Measurements from ENCODE around the gene RABAC1. TPM values are rescaled to one million over a fixed set of nuclear protein-coding genes. Genes with fewer than 3 reads are reported as not detected.
"Not testable (repeated sequence)": the region's sequence is repeated elsewhere in the genome, so short reads cannot be mapped to it uniquely, and the experiment has no call there.

The RABAC1 gene
- total and polyA plus RNA-seq, 2 of the 8 experiments (the other 6 are each of a cell fraction or from before 2014, with no cell fraction given): 124 to 439 TPM

- TF ChIP-seq CHD1 (IDR thresholded peaks at IDR 0.05; ENCODE audit: low read depth, low read length) (no peak), TAF1 (IDR thresholded peaks at IDR 0.05; ENCODE audit: low read depth, low read length) (0 out of 2 replicates have a peak, but pooled peaks have one; percentile 15), SUZ12 (IDR thresholded peaks at IDR 0.05; ENCODE audit: low read length) (0 out of 2 replicates have a peak, but pooled peaks have one; percentile 74), EZH2 (IDR thresholded peaks at IDR 0.05; ENCODE audit: low read depth, low read length, severe bottlenecking) (peak; percentile 63)
Observed at GRCh38 chr19:41939861-41940730, 19.0 kb downstream of the RABAC1 start (continued).

- not testable (repeated sequence) for H4K91ac ChIP-seq (replicated peaks; ENCODE audit: insufficient read length, low read length); H3K18ac ChIP-seq (ENCODE audit: extremely low read depth, low read length); H2BK5ac ChIP-seq (ENCODE audit: low read depth, low read length); H2BK12ac ChIP-seq (ENCODE audit: low read depth, low read length); H3K23ac ChIP-seq (ENCODE audit: insufficient read length); H2BK20ac ChIP-seq (ENCODE audit: low read length); H3K4me3 ChIP-seq (ENCODE audit: extremely low read depth in 1 of 4, insufficient read depth in 2 of 4, low read depth in 3 of 4, low read length in 4 of 4); H3K79me1 ChIP-seq (ENCODE audit: low read depth, low read length); H3K9me3 ChIP-seq (ENCODE audit: insufficient read depth in 2 of 2, low read depth in 1 of 2, low read length in 1 of 2); H2AFZ ChIP-seq (ENCODE audit: low read length); H3K79me2 ChIP-seq (ENCODE audit: control insufficient read depth in 1 of 2, insufficient read depth in 2 of 2, low read length in 2 of 2); H3K14ac ChIP-seq (ENCODE audit: insufficient read length); H3K9ac ChIP-seq (replicated peaks in 1 of 4; ENCODE audit: extremely low read depth in 1 of 4, low read depth in 3 of 4, low read length in 3 of 4); H3K4me1 ChIP-seq (replicated peaks in 1 of 4; ENCODE audit: control insufficient read depth in 3 of 4, insufficient read depth in 4 of 4, low read length in 3 of 4); H2BK15ac ChIP-seq (ENCODE audit: low read length); H4K5ac ChIP-seq (ENCODE audit: insufficient read length, low read depth, low read length); H3K27ac ChIP-seq (ENCODE audit: low read depth, low read length); H2BK120ac ChIP-seq (replicated peaks; ENCODE audit: low read depth, low read length); H3K23me2 ChIP-seq (ENCODE audit: low read depth, low read length); H3K56ac ChIP-seq (replicated peaks; ENCODE audit: insufficient read length, low read depth, low read length); FAIRE-seq; H2AK5ac ChIP-seq (ENCODE audit: low read depth, low read length); H4K8ac ChIP-seq (ENCODE audit: extremely low read depth, insufficient read depth, low read length); H3K36me3 ChIP-seq (ENCODE audit: control insufficient read depth in 2 of 4, insufficient read depth in 4 of 4, low read length in 3 of 4); H3K4ac ChIP-seq (replicated peaks; ENCODE audit: insufficient read length, low read depth, low read length); DNase-seq (ENCODE audit: low read depth in 1 of 2, low spot score in 2 of 2); H4K20me1 ChIP-seq (replicated peaks in 1 of 2; ENCODE audit: control insufficient read depth in 1 of 2, insufficient read depth in 2 of 2, low read length in 2 of 2)
- Histone ChIP-seq H3K27me3 (replicated peaks in 1 of 4; ENCODE audit: control insufficient read depth in 3 of 4, extremely low read depth in 1 of 4, insufficient read depth in 3 of 4, low read length in 3 of 4) (peaks cover 13 to 56% (median 49%) of the 10 kb centered on the region in 4 experiments), H3K4me2 (ENCODE audit: insufficient read depth in 1 of 2, low read depth in 2 of 2, low read length in 2 of 2) (peak overlapping the region in 1 of 2 experiments; percentile 61; a peak in 1 of 4 replicates)
- ChIA-PET CTCF (ENCODE audit: partially characterized antibody) (interaction anchor here (0.5 to 1.0 kb wide), 5 partner anchors 13 to 587 kb away, joined by 3 to 6 read pairs (median 3); no protein-coding TSS in a partner anchor), POLR2A (ENCODE audit: partially characterized antibody) (interaction anchor here (1.0 to 1.5 kb wide), 4 partner anchors 10 to 69 kb away, joined by 3 to 6 read pairs (median 4); no protein-coding TSS in a partner anchor)
Observed at GRCh38 chr19:41939209-41939608, 19.9 kb downstream of the RABAC1 start.

Data from H1 (cell line).